OCI-LY1 (cell line): ENCODE results near the gene NCKIPSD.

ENCODE experiments used
- H2AFZ ChIP-seq: fragments of 200-600 bp; sonication (generic), shearing (Covaris generic); 2 replicates; pipeline ENCODE4 v1.6.0; 2014; ENCODE audit warnings: antibody characterized with exemption, mild to moderate bottlenecking, low read length
- H3F3A ChIP-seq: fragments of 200-600 bp; sonication (generic), shearing (Covaris generic); 2 replicates; pipeline ENCODE4 v1.6.0; 2014; ENCODE audit warnings: mild to moderate bottlenecking, antibody characterized with exemption, low read length, moderate library complexity; ENCODE audit not compliant: insufficient read depth
- H3K27ac ChIP-seq: fragments of 200-600 bp; sonication (generic); 2 replicates; pipeline ENCODE4 v1.5.1; 2014; ENCODE audit warnings: low read length, mixed run types, mild to moderate bottlenecking, low read depth; ENCODE audit not compliant: poor library complexity, severe bottlenecking
- H3K27me3 ChIP-seq: fragments of 200-600 bp; sonication (generic); 2 replicates; pipeline ENCODE4 v1.6.0; 2014; ENCODE audit warnings: antibody characterized with exemption, mild to moderate bottlenecking, low read length, moderate library complexity; ENCODE audit not compliant: insufficient read depth
- H3K36me3 ChIP-seq: fragments of 200-600 bp; sonication (generic); 2 replicates; pipeline ENCODE4 v1.6.1; 2014; ENCODE audit warnings: mild to moderate bottlenecking, antibody characterized with exemption, low read length, moderate library complexity, mixed read lengths; ENCODE audit not compliant: insufficient read depth
- H3K4me1 ChIP-seq: fragments of 200-600 bp; sonication (generic); 2 replicates; pipeline ENCODE4 v1.5.1; 2014; ENCODE audit warnings: mild to moderate bottlenecking, low read length, moderate library complexity; ENCODE audit not compliant: insufficient read depth, severe bottlenecking
- H3K4me2 ChIP-seq: fragments of 200-600 bp; sonication (generic), shearing (Covaris generic); 2 replicates; pipeline ENCODE4 v1.6.1; 2014; ENCODE audit warnings: low read length
- H3K4me3 ChIP-seq: fragments of 200-600 bp; sonication (generic); 2 replicates; pipeline ENCODE4 v1.5.1; 2014; ENCODE audit warnings: low read length, low read depth, mild to moderate bottlenecking, mixed read lengths; ENCODE audit not compliant: poor library complexity, severe bottlenecking
- H3K79me2 ChIP-seq: fragments of 200-600 bp; shearing (Covaris generic); 2 replicates; pipeline ENCODE4 v1.6.1; 2016; ENCODE audit warnings: mixed run types, low read length, mixed read lengths; ENCODE audit not compliant: insufficient read depth
- H3K9ac ChIP-seq: fragments of 200-600 bp; sonication (generic), shearing (Covaris generic); 2 replicates; pipeline ENCODE4 v1.6.1; 2014; ENCODE audit warnings: mild to moderate bottlenecking, low read length, mixed read lengths
- H3K9me2 ChIP-seq: fragments of 200-600 bp; sonication (generic), shearing (Covaris generic); 2 replicates; pipeline ENCODE4 v1.6.1; 2014; ENCODE audit warnings: low read depth, mild to moderate bottlenecking, low read length, mixed read lengths
- H3K9me3 ChIP-seq: fragments of 200-600 bp; shearing (Covaris generic); 2 replicates; pipeline ENCODE4 v1.6.1; 2014; ENCODE audit warnings: low read length, mixed read lengths
- H4K20me1 ChIP-seq: fragments of 200-600 bp; sonication (generic), shearing (Covaris generic); 2 replicates; pipeline ENCODE4 v1.6.0; 2016; ENCODE audit warnings: mild to moderate bottlenecking, low read length; ENCODE audit not compliant: insufficient read depth
- CTCF ChIP-seq: fragments of 200-600 bp; sonication (generic), shearing (Covaris generic); IDR thresholded peaks from 2 replicates; pipeline ENCODE4 v1.5.1; 2017; ENCODE audit warnings: mild to moderate bottlenecking, antibody characterized with exemption, low read length, moderate library complexity, mixed read lengths
- EZH2 ChIP-seq: fragments of 200-600 bp; sonication (generic), shearing (Covaris generic); IDR thresholded peaks from 2 replicates; pipeline ENCODE4 v1.8.0; 2017; ENCODE audit warnings: borderline replicate concordance, mixed run types, mild to moderate bottlenecking, antibody characterized with exemption, low read length, moderate library complexity, mixed read lengths

Gene NCKIPSD

GRCh38 chr3:48625600-48625999 lies 60.1 kb downstream of the NCKIPSD start:
- Histone ChIP-seq H3K4me3 (no peak overlapping the region), H3K27ac (no peak overlapping the region), H3K9me3 (no peaks in the 10 kb centered on the region), H3F3A (no peaks in the 10 kb centered on the region), H4K20me1 (no peaks in the 10 kb centered on the region), H3K36me3 (peaks cover 51% of the 10 kb centered on the region), H3K9me2 (no peaks in the 10 kb centered on the region), H3K4me2 (no peak overlapping the region), H3K27me3 (no peaks in the 10 kb centered on the region), H2AFZ (no peak overlapping the region), H3K4me1 (peaks cover 5% of the 10 kb centered on the region), H3K79me2 (no peaks in the 10 kb centered on the region), H3K9ac (no peak overlapping the region)
- TF ChIP-seq EZH2, result no peak
- TF ChIP-seq CTCF, result no peak

DNA sequence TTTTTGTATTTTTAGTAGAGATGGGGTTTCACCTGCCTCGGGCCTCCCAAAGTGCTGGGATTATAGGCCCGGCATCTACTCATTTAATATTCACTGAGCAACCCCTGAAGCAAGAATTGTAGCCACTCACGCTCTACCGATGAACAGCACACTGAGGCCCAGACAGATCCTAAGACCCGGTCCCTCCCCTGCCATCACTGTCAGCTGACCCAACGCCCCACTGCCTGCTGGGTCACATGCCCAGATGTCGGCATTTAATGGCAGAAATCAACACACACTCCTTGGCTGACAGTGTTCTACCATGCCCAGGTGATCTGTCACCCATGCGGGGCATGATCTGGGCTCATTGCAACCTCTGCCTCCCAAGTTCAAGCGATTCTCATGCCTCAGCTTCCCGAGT lies 60.9 kb downstream of the NCKIPSD start:
- H3K36me3 ChIP-seq, result peaks cover 44% of the 10 kb centered on the region
- H3K9me3 ChIP-seq, result no peaks in the 10 kb centered on the region
- no peaks in the 10 kb centered on the region for H4K20me1 ChIP-seq
- no peak overlapping the region for H3K9ac ChIP-seq
- H3K9me2 ChIP-seq, result no peaks in the 10 kb centered on the region
- H3K79me2 ChIP-seq, result no peaks in the 10 kb centered on the region
- H3K4me2 ChIP-seq, result no peak overlapping the region
- H3K4me3 ChIP-seq, result no peak overlapping the region
- no peaks in the 10 kb centered on the region for H3F3A ChIP-seq
- H3K4me1 ChIP-seq, result peaks cover 5% of the 10 kb centered on the region
- no peak overlapping the region for H2AFZ ChIP-seq
- no peak for TF ChIP-seq CTCF
- TF ChIP-seq EZH2, result no peak
- H3K27ac ChIP-seq, result no peak overlapping the region
- H3K27me3 ChIP-seq, result no peaks in the 10 kb centered on the region

DNA sequence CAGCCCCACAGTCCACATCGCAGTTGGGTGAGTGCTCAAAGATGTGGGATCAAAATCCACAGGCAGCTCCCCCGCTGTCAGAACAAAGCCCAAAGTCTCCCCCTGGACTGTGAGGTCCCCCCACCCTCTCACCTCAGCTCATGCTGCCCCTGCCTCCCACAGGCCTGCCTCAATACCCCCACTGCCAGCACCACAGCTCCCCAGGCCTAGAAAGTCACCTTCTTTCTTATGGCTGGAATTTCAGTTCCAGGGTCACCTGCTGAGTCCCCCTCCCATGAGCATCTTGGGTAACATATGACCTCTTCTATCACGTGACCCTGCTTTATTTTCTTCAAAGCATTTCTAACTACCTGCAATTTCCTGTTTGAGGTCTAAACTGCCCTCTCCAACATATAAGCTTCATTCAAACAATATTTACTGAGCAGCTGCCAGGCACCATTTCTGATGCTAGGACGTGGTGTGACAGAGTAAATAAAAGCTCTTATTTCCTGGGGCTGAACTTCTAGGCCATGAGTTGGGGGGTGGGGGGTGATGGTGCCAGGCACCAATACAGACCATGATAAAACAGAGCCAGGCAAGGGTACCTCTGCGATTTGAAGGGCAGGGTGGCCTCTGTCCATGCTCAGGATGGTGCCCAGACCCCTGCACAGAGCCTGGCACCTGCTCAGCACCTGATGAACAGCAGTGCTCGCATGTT lies 61.7 kb downstream of the NCKIPSD start:
- TF ChIP-seq EZH2, result no peak
- no peak for TF ChIP-seq CTCF
- H3K9me2 ChIP-seq, result no peaks in the 10 kb centered on the region
- no peak overlapping the region for H3K9ac ChIP-seq
- no peaks in the 10 kb centered on the region for H4K20me1 ChIP-seq
- H3K9me3 ChIP-seq, result no peaks in the 10 kb centered on the region
- H3K4me3 ChIP-seq, result no peak overlapping the region
- no peaks in the 10 kb centered on the region for H3F3A ChIP-seq
- H3K27me3 ChIP-seq, result no peaks in the 10 kb centered on the region
- H3K4me2 ChIP-seq, result no peak overlapping the region
- no peak overlapping the region for H2AFZ ChIP-seq
- peaks cover 37% of the 10 kb centered on the region for H3K36me3 ChIP-seq
- peaks cover 5% of the 10 kb centered on the region for H3K4me1 ChIP-seq
- H3K79me2 ChIP-seq, result no peaks in the 10 kb centered on the region
- H3K27ac ChIP-seq, result peak overlapping the region; percentile 39
